Left ventricle myocardium inferior (tissue), 1 donor: ENCODE measurements around the gene GAS6. TPM values are rescaled to one million over a fixed set of nuclear protein-coding genes. Genes with fewer than 3 reads are reported as not detected.

ENCODE experiments used
- DNase-seq: peaks from one replicate; pipeline ENCODE4 v3.0.0-alpha.2; 2020
- H3K27ac ChIP-seq: fragments of 200-600 bp; replicated peaks from 2 replicates; pipeline ENCODE4 v1.8.0; 2021
- H3K27me3 ChIP-seq: fragments of 200-600 bp; 2 replicates; pipeline ENCODE4 v1.8.0; 2021; ENCODE audit warnings: low read depth
- H3K36me3 ChIP-seq: fragments of 200-600 bp; 2 replicates; pipeline ENCODE4 v1.8.0; 2021
- H3K4me1 ChIP-seq: fragments of 200-600 bp; 2 replicates; pipeline ENCODE4 v1.8.0; 2021
- H3K4me3 ChIP-seq: fragments of 200-600 bp; 2 replicates; pipeline ENCODE4 v1.8.0; 2021; ENCODE audit warnings: mild to moderate bottlenecking, moderate library complexity
- H3K9me3 ChIP-seq: fragments of 200-600 bp; replicated peaks from 2 replicates; pipeline ENCODE4 v1.8.0; 2021
- intact Hi-C: fragments of 100-400 bp; cut with micrococcal nuclease; formaldehyde crosslinking; loops from one replicate; pipeline ENCODE4 v1.11.0; 2022
- total RNA-seq: library from RNA; stranded (reverse); fragmentation: NEBNext Ultra II Directional; extraction: Animal tissue kit (Norgen Biotek cat#: 25700); gene quantifications from one replicate; pipeline ENCODE4 v1.2.1, GENCODE V29; 2021
- TF ChIP-seq, protein P1 (sequence below): fragments of 200-600 bp; IDR thresholded peaks from 2 replicates; pipeline ENCODE4 v1.8.0; 2021; ENCODE audit warnings: antibody characterized with exemption, mild to moderate bottlenecking, borderline replicate concordance
- donor health status: DM: no; HTN: yes; CAD: no; lungs with severe emphysema.

The GAS6 gene
- total RNA-seq, 1 donor from 2014 or later = 186 TPM

DNA sequence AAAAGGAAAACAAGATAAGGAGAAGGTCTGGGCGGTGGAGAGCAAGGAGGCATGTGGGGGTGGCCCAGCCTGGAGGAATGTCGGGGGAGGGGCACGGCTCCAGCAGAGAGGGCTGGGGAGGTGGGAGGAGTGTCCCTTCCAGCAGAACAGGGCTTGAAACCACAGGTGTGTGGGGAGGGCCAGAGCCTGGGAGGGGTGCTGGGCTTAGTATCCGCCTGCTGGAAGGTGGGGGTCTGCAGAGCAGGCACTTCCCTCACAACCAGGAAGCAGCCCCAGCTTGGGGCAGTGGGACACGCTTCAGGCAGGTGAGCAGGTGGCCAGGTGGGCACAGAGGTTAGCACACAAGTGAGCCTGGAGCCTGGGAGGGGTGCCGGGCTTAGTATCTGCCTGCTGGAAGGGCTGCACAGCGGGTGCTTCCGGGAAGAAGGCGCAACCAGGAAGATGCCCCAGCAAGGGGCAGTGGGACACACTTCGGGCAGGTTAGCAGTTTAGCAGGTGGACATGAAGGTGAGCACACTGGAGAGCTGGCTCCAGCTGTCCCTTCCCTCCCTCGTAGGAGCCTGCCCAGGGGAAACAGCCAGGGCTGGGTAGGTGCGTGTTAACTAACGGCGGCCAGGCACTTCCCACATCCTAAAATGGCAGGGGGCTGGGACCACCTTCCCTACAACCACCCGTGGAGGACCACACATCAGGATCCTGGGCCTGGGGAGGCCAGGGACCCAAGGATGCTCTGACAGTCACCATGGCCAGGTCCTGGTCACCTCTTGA is 3.0 kb downstream of the GAS6 start:
- Histone ChIP-seq H3K27ac (peak overlapping the region; percentile 99), H3K36me3 (peaks cover 21% of the 10 kb centered on the region), H3K27me3 (no peaks in the 10 kb centered on the region), H3K9me3 (no peaks in the 10 kb centered on the region), H3K4me3 (peak overlapping the region; percentile 97), H3K4me1 (peaks cover 79% of the 10 kb centered on the region)
- TF ChIP-seq, protein P1, sequence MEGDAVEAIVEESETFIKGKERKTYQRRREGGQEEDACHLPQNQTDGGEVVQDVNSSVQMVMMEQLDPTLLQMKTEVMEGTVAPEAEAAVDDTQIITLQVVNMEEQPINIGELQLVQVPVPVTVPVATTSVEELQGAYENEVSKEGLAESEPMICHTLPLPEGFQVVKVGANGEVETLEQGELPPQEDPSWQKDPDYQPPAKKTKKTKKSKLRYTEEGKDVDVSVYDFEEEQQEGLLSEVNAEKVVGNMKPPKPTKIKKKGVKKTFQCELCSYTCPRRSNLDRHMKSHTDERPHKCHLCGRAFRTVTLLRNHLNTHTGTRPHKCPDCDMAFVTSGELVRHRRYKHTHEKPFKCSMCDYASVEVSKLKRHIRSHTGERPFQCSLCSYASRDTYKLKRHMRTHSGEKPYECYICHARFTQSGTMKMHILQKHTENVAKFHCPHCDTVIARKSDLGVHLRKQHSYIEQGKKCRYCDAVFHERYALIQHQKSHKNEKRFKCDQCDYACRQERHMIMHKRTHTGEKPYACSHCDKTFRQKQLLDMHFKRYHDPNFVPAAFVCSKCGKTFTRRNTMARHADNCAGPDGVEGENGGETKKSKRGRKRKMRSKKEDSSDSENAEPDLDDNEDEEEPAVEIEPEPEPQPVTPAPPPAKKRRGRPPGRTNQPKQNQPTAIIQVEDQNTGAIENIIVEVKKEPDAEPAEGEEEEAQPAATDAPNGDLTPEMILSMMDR = no peak
- DNase-seq = no peak
- intact Hi-C loops = no loop called here

DNA sequence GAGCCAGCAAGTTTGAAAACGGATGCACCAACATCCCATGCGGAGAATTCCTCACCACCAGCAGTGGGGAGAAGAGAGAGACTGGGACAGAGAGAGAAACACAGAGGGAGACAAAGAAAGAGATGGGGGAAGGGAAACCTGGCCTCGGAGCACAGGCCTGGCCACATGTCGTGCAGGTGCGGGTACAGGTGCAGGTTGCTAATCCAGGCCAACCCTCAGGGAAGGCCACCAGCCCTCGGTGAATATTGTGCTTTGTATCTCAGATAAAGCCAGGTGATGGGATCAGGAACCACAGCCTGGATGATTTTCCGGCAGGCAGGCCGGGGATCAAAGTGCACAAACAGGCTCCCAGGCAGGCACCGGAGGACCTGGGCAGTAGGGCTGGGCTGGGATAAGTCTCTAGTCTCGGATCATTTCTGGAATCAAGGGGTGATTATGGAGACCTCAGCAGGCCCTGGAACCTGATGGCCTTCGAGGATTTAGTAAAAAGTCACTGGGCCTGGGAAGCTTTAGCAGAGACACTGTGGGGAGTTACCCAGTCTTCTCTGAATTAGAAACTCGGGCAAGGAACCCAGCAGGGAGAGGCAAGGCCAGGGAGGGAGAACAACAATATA is 3.7 kb downstream of the GAS6 start:
- intact Hi-C loops = no loop called here
- H3K27ac ChIP-seq = peak overlapping the region; percentile 99

DNA sequence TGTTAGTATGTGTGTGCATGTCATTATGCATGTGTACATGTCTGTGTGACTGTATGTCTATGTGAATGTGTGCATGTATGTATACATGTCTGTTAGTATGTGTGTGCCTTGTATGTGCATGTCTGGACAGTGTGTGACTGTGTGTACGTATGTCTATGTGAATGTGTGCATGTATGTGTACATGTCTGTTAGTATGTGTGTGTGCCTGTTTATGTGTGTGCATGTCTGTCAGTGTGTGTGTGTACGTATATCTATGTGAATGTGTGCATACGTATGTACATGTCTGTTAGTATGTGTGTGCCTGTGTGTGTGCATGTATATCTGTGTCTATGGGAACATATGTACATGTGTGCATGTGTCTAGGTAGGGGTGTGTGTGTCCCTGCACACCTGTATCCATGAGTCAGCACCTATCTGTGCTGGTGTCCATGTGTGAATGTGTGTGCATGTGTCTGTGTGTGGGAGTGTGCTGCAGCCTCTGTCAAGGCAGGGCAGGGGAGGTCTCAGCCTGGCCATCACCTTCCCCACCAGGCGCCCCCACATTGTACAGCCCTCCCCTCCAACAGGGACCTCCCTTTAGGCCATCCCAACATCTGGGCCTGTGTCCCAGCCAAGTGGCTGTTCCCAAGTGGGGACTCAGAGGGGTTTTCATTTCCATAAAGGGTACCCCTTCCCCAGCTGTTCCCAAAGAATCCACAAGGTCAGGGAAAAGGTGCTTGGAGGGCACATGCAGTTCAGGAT is 4.4 kb downstream of the GAS6 start:
- H3K27me3 ChIP-seq = no peaks in the 10 kb centered on the region
- no peaks in the 10 kb centered on the region for H3K9me3 ChIP-seq
- TF ChIP-seq, protein P1 = no peak
- H3K36me3 ChIP-seq = peaks cover 21% of the 10 kb centered on the region
- intact Hi-C loops = no loop called here
- no peak overlapping the region for H3K4me3 ChIP-seq
- no peak for DNase-seq
- H3K4me1 ChIP-seq = peaks cover 86% of the 10 kb centered on the region
- H3K27ac ChIP-seq = peak overlapping the region; percentile 99

More for the DNA sequence above, 3.7 kb downstream of the GAS6 start:
- DNase-seq = no peak
- no peak overlapping the region for H3K4me3 ChIP-seq
- peaks cover 86% of the 10 kb centered on the region for H3K4me1 ChIP-seq
- no peaks in the 10 kb centered on the region for H3K27me3 ChIP-seq
- TF ChIP-seq, protein P1 = no peak
- H3K36me3 ChIP-seq = peaks cover 21% of the 10 kb centered on the region
- no peaks in the 10 kb centered on the region for H3K9me3 ChIP-seq

DNA sequence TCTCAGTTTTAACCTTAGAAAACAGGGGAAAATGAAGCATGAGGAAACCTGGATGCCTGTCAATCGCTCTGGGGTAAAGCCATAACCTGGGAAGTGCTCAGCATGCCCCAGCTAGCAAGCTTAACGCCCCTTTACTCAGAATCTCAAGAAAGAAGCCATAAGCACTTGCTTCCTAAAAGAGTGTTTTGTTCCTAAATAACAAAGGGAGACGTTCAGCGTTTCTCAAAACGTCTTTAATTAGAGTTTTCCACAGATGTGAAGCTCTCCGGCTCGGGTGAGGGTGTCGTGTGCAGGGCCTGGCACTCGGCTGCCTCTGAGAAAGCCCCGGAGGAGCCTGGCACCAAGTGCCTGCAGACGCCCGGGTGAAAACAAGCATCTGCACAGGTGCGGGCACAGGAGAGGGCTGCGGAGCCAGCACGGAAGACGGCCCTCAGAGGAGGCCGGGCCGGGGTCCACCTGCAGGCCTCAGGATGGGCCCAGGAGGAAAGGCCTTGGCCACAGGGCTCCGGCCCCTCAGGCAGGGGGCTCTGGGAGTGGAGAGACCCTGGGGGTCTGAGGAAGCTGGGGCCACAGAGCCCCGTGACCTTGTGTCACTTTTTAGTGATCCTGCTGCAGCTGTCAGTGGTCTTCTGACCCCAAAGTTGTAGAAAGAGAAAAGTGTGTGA is 6.2 kb downstream of the GAS6 start:
- no peak for DNase-seq
- intact Hi-C loops = no loop called here

DNA sequence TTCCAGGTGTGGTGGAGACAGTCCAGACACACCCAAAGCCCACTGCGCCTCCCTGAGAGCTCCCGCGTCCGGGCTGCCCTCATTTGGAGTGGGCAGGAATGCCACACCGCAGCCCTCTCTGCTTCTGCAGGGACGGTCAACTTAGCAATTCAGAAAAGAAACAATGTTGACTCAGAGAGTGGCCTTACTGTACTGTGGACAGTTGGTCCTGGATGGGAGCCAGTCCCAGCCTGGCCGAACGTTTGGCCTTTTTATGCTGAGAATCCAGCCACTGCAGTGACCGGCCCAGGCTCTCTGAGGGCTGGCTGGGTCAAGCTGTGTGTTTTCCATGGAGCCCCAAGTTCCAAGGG is 7.2 kb downstream of the GAS6 start:
- intact Hi-C loops = no loop called here
- H3K9me3 ChIP-seq = no peaks in the 10 kb centered on the region
- peaks cover 20% of the 10 kb centered on the region for H3K36me3 ChIP-seq
- TF ChIP-seq, protein P1 = no peak
- H3K27ac ChIP-seq = peak overlapping the region; percentile 27
- H3K27me3 ChIP-seq = no peaks in the 10 kb centered on the region
- peaks cover 89% of the 10 kb centered on the region for H3K4me1 ChIP-seq
- no peak for DNase-seq
- no peak overlapping the region for H3K4me3 ChIP-seq

More for the DNA sequence above, 6.2 kb downstream of the GAS6 start:
- H3K27ac ChIP-seq = no peak overlapping the region
- peaks cover 21% of the 10 kb centered on the region for H3K36me3 ChIP-seq
- no peak overlapping the region for H3K4me3 ChIP-seq
- TF ChIP-seq, protein P1 = no peak
- no peaks in the 10 kb centered on the region for H3K9me3 ChIP-seq
- peaks cover 89% of the 10 kb centered on the region for H3K4me1 ChIP-seq
- no peaks in the 10 kb centered on the region for H3K27me3 ChIP-seq
